HEK293 (cell line): Measurements from ENCODE around the gene RIC8B.

ENCODE experiments used
- CTCF ChIA-PET: fragments of 350-600 bp; formaldehyde crosslinking; extraction: SDS; loops from one replicate; lab custom pipeline; 2021; ENCODE audit warnings: antibody characterized with exemption; lab: Yijun Ruan, JAX
- POLR2A ChIA-PET: fragments of 300-600 bp; formaldehyde crosslinking; extraction: SDS; loops from one replicate; lab custom pipeline; 2020; ENCODE audit warnings: antibody characterized with exemption, inconsistent platforms; lab: Yijun Ruan, JAX
- H3K27ac ChIP-seq: fragments of 200-500 bp; sonication (Bioruptor generic); 2 replicates; pipeline ENCODE4 v1.5.1; 2014; ENCODE audit warnings: low read depth, low read length, control low read depth, inconsistent platforms; ENCODE audit errors: extremely low read depth
- H3K36me3 ChIP-seq, 2 experiments: fragments of 200-500 bp in 1 of 2; sonication (Bioruptor generic) in 1 of 2; 1 replicate in 1 of 2; 2 replicates in 1 of 2; pipeline ENCODE4 v1.5.1; 2014 to 2017; ENCODE audit warnings: inconsistent platforms in 2 of 2, low read length in 2 of 2; ENCODE audit not compliant: control insufficient read depth in 2 of 2, insufficient read depth in 1 of 2
- H3K4me1 ChIP-seq: fragments of 200-500 bp; sonication (Bioruptor generic); 2 replicates; pipeline ENCODE4 v1.5.1; 2014; ENCODE audit warnings: mild to moderate bottlenecking, low read length, inconsistent platforms; ENCODE audit not compliant: control insufficient read depth, insufficient read depth
- H3K4me3 ChIP-seq: 2 replicates; pipeline ENCODE4 v1.5.1; 2011; ENCODE audit warnings: low read depth, mild to moderate bottlenecking, control low read depth, low read length, moderate library complexity
- H3K9me3 ChIP-seq: fragments of 200-500 bp; sonication (Bioruptor generic); 2 replicates; pipeline ENCODE4 v1.5.1; 2014; ENCODE audit warnings: low read depth, low read length, inconsistent platforms; ENCODE audit not compliant: control insufficient read depth, insufficient read depth
- BCL6B ChIP-seq: fragments of 450-650 bp; formaldehyde crosslinking; IDR thresholded peaks from 2 replicates; pipeline ENCODE4 v1.5.1; 2017; ENCODE audit warnings: missing biosample characterization, missing genetic modification characterization
- EGR2 ChIP-seq: fragments of 450-650 bp; formaldehyde crosslinking; IDR thresholded peaks from 2 replicates; pipeline ENCODE4 v1.5.1; 2016; ENCODE audit warnings: low read depth, missing biosample characterization, missing genetic modification characterization
- FEZF1 ChIP-seq: fragments of 450-650 bp; formaldehyde crosslinking; IDR thresholded peaks from 2 replicates; pipeline ENCODE4 v1.5.1; 2016; ENCODE audit warnings: missing biosample characterization, missing genetic modification characterization
- HOXC10 ChIP-seq: sonication (generic); formaldehyde crosslinking; IDR thresholded peaks from 2 replicates; pipeline ENCODE4 v1.8.1; 2023; ENCODE audit warnings: mild to moderate bottlenecking, missing genetic modification reagents
- MEIS1 ChIP-seq: sonication (generic); formaldehyde crosslinking; IDR thresholded peaks from 2 replicates; pipeline ENCODE4 v1.8.1; 2022; ENCODE audit warnings: missing genetic modification reagents, mild to moderate bottlenecking, borderline replicate concordance
- PRDM4 ChIP-seq: fragments of 450-650 bp; formaldehyde crosslinking; IDR thresholded peaks from 2 replicates; pipeline ENCODE4 v1.5.1; 2017; ENCODE audit warnings: missing biosample characterization, missing genetic modification characterization
- REPIN1 ChIP-seq: fragments of 450-650 bp; formaldehyde crosslinking; IDR thresholded peaks from 2 replicates; pipeline ENCODE4 v1.5.1; 2017; ENCODE audit warnings: missing biosample characterization, missing genetic modification characterization, low read depth
- ZBTB10 ChIP-seq: fragments of 450-650 bp; formaldehyde crosslinking; IDR thresholded peaks from 2 replicates; pipeline ENCODE4 v1.5.1; 2016; ENCODE audit warnings: missing biosample characterization, missing genetic modification characterization
- ZBTB21 ChIP-seq: fragments of 450-650 bp; formaldehyde crosslinking; IDR thresholded peaks from 2 replicates; pipeline ENCODE4 v1.5.1; 2017; ENCODE audit warnings: missing biosample characterization, missing genetic modification characterization
- ZBTB26 ChIP-seq: fragments of 450-650 bp; formaldehyde crosslinking; optimal IDR thresholded peaks from 2 replicates; pipeline ENCODE3; 2016; ENCODE audit warnings: missing biosample characterization, mild to moderate bottlenecking, missing genetic modification characterization
- ZBTB44 ChIP-seq: fragments of 450-650 bp; IDR thresholded peaks from 2 replicates; pipeline ENCODE4 v1.5.1; 2018; ENCODE audit warnings: missing biosample characterization, mild to moderate bottlenecking, missing genetic modification characterization
- ZNF10 ChIP-seq: fragments of 450-650 bp; formaldehyde crosslinking; IDR thresholded peaks from 2 replicates; pipeline ENCODE4 v1.5.1; 2017; ENCODE audit warnings: missing biosample characterization, missing genetic modification characterization
- ZNF133 ChIP-seq: fragments of 450-650 bp; formaldehyde crosslinking; IDR thresholded peaks from 2 replicates; pipeline ENCODE4 v1.5.1; 2016; ENCODE audit warnings: missing biosample characterization, missing genetic modification characterization
- ZNF548 ChIP-seq: fragments of 450-650 bp; formaldehyde crosslinking; IDR thresholded peaks from 2 replicates; pipeline ENCODE4 v1.5.1; 2016; ENCODE audit warnings: missing biosample characterization, missing genetic modification characterization
- ZNF600 ChIP-seq: fragments of 450-650 bp; formaldehyde crosslinking; IDR thresholded peaks from 2 replicates; pipeline ENCODE4 v1.5.1; 2016; ENCODE audit warnings: missing biosample characterization, missing genetic modification characterization
- ZSCAN5A ChIP-seq: fragments of 450-650 bp; formaldehyde crosslinking; IDR thresholded peaks from 2 replicates; pipeline ENCODE4 v1.5.1; 2016; ENCODE audit warnings: missing biosample characterization, missing genetic modification characterization

Gene RIC8B

GRCh38 chr12:106888348-106888970 is 114.0 kb downstream of the RIC8B start:
- POLR2A ChIA-PET, result no interaction called here
- CTCF ChIA-PET, result interaction anchor here (0.5 to 0.6 kb wide), 3 partner anchors 9 to 283 kb away, joined by 3 to 4 read pairs (median 4); no protein-coding TSS in a partner anchor
- H3K27ac ChIP-seq, result no peak overlapping the region
- TF ChIP-seq ZBTB26 (tag by site-specific recombination) (no peak), HOXC10 (CRISPR knock-in tag) (no peak)
- TF ChIP-seq, all 188 proteins: peak for 0
- no peak overlapping the region for H3K4me3 ChIP-seq
- peaks cover 0 to 39% of the 10 kb centered on the region in 2 experiments; a peak in 2 of 3 replicates for H3K36me3 ChIP-seq
- H3K9me3 ChIP-seq, result no peaks in the 10 kb centered on the region
- H3K4me1 ChIP-seq, result 0 out of 2 replicates have a peak, but pooled peaks cover 3% of the 10 kb centered on the region

GRCh38 chr12:106889326-106889725 is 114.8 kb downstream of the RIC8B start:
- no peaks in the 10 kb centered on the region for H3K9me3 ChIP-seq
- peaks cover 0 to 30% of the 10 kb centered on the region in 2 experiments; a peak in 2 of 3 replicates for H3K36me3 ChIP-seq
- 0 out of 2 replicates have a peak, but pooled peaks cover 3% of the 10 kb centered on the region for H3K4me1 ChIP-seq
- ChIA-PET POLR2A (no interaction called here), CTCF (interaction anchor here (0.5 to 0.7 kb wide), 2 partner anchors 8 to 47 kb away, joined by 3 read pairs; no protein-coding TSS in a partner anchor)
- TF ChIP-seq ZBTB44 (tag by site-specific recombination) (no peak), ZNF600 (tag by site-specific recombination) (0 out of 2 replicates have a peak, but pooled peaks have one; percentile 40)
- no peak overlapping the region for H3K4me3 ChIP-seq
- H3K27ac ChIP-seq, result no peak overlapping the region

- Histone ChIP-seq H3K36me3 (peaks cover 0 to 23% of the 10 kb centered on the region in 2 experiments; a peak in 2 of 3 replicates), H3K4me3 (no peak overlapping the region), H3K9me3 (no peaks in the 10 kb centered on the region), H3K27ac (no peak overlapping the region), H3K4me1 (0 out of 2 replicates have a peak, but pooled peaks cover 3% of the 10 kb centered on the region)
- CTCF ChIA-PET, result interaction anchor here (0.7 kb wide), 1 partner anchor 48 kb away, joined by 3 read pairs; no protein-coding TSS in a partner anchor
- POLR2A ChIA-PET, result no interaction called here
- TF ChIP-seq EGR2, result no peak
- TF ChIP-seq MEIS1 (CRISPR knock-in tag), result no peak
- no peak for TF ChIP-seq ZNF10
- no peak for TF ChIP-seq FEZF1
- no peak for TF ChIP-seq ZNF133
- no peak for TF ChIP-seq BCL6B (tag by site-specific recombination)
- no peak for TF ChIP-seq ZBTB21 (tag by site-specific recombination)
- TF ChIP-seq ZNF548 (tag by site-specific recombination), result no peak
- no peak for TF ChIP-seq ZBTB10
- TF ChIP-seq ZSCAN5A (tag by site-specific recombination), result no peak
- TF ChIP-seq REPIN1 (tag by site-specific recombination), result no peak
- TF ChIP-seq PRDM4 (tag by site-specific recombination), result no peak
These were observed 115.6 kb downstream of the RIC8B start for GRCh38 chr12:106889950-106890626.
